ENCODE data around the gene AGPS.
"Not testable (repeated sequence)": the region's sequence is repeated elsewhere in the genome, so short reads cannot be mapped to it uniquely, and the experiment has no call there.

The AGPS gene

DNA sequence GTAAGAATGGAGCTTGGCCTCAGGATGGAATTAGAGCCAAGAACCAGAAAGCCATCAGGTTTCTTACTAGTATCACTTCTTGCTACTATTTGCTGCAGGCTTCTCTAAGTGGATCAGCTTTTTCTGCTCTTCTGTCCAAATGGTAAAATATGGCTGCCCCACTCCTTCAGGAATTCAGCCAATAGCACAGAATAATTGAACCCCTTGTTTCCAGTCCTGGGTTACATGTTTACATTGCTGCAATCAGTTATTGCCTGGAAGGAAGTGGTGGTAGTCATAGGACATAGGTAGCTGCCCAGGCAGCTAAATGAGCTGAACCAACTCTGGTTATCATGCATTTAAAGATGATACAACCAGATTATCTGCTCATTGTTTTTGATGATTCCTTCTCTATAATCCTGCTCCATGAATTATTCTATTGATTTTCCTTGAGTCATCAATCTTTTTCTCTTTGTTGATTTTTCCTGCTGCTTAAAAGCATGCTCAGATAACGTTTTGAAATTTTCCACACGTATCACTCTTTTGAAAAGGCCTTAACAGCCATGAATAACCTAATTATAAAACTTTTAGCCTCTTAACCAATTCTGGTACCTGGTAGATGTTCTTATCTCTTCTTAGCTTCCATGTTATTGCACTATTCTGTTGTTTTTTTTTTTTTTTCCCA lies 12.6 kb downstream of the AGPS start:
- no peak for DNase-seq (ENCODE audit: low read depth, low spot score)
- H3K4me3 ChIP-seq (ENCODE audit: low read length): no peak overlapping the region

DNA sequence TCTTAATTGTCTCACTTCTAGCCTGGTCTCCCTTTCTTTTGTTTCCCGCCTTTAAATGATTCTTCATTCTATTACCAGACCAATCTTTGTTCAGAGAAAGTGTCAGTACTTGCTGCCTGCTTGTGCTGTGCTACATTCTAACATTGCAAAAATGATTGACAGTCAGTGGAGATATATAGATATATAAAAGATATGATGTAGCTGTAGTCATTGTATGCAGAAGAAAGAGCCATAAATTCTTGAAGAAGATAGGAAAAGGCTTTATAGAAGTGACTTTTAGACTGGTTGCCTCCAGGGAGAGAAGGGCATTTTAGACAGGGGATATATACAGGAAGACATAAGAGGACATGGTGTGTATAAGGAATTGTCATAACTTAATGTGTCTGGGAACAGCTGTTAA lies 13.6 kb downstream of the AGPS start:
- no peak overlapping the region for H3K4me3 ChIP-seq (ENCODE audit: low read length)
- no peak for DNase-seq (ENCODE audit: low read depth, low spot score)

DNA sequence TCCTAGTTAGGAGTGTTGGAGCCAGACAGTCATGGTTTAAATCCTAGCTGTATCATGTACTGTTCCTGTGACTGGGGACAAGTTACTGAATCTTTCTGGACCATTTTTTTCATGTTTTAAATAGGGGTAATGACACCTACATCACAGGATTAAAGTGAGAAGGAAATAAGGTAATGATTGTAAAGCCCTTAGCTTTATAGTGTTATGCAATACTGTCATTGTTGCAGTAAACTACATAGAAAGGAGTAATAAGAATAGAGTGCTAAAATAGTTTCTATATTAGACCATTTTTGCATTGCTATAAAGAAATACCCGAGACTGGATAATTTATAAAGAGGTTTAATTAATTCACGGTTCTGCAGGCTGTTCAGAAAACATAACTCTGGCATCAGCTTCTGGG lies 14.5 kb downstream of the AGPS start:
- H3K4me3 ChIP-seq (ENCODE audit: low read length): no peak overlapping the region
- DNase-seq (ENCODE audit: low read depth, low spot score): no peak

DNA sequence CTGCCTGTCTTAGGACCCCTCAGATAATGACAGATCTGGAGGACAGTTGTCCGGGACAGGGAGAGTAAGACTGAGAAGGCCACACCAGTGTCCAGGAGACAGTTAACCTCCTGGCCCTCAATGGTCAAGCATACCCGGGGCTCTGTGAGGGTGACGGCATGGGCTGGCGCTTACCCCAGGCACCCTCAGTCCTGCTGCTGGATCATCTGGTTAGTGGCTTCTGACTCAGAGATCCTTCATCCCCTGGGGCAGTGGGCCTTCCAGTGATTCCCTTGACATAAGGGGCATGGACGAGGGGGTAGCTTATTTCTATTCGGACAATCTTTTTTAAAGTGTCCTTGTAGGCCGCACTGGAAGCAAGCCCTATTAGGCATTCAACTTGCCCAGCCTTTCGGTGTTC lies 18.1 kb downstream of the AGPS start:
- not testable (repeated sequence) for DNase-seq (ENCODE audit: low read depth, low spot score); H3K4me3 ChIP-seq (ENCODE audit: low read length)

DNA sequence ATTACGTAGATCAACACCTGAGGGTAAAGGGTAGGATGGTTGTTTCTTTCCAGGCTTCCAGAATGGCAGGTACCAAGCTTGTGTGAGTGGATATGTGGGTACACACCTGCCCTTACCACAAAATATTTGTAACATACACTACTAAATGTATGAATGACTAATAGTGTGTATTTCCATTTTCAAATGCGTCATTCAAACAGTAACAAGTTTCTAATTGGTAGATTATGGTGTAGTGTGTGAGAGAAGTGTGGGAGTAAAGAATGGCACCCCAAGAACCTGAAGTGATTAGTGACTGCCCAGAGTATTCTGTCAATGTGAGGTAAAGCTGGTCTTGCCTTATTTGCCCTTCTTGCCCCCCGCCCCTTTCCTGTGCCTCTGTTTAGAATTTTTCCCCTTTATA lies 21.1 kb downstream of the AGPS start:
- no peak for DNase-seq (ENCODE audit: low read depth, low spot score)

DNA sequence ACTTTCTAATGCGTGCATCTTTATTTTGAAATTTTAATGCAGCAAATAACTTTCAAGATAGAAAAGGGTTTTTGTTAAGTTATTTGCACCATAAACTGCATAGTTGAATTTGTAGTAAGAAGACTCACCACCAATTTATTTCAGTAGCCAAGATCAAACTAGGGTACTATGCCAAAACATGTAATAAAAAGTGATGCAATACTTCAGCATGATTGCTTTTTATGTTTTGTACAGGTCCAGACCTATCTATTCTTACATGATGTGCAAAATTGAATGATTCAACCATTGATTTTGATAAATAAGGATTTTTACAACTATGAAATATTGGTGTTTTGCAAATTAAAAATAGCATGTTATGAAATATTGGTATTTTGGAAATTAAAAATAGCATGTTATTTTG lies 26.7 kb downstream of the AGPS start:
- no peak overlapping the region for H3K4me3 ChIP-seq (ENCODE audit: low read length)
- no peak for DNase-seq (ENCODE audit: low read depth, low spot score)

More for the DNA sequence above, 21.1 kb downstream of the AGPS start:
- H3K4me3 ChIP-seq (ENCODE audit: low read length): no peak overlapping the region

DNA sequence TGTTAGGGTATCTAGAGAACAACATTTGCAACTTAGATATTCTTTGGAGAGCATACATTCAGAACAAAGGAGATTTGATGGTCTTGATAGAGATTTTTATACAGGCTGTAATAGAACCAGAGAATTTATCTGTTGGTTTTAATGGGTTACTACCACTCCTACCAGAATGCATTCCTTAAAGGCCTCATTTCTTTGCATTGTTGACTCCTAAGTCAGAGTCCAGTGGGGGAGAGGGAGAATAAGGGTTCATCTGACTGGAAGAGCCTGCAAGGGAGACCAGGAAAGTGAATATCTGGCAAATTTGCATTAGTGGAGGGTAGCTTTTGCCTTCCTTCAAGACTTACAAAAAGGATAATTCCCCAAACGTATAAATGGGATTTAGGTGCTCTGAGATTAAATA lies 29.7 kb downstream of the AGPS start:
- DNase-seq (ENCODE audit: low read depth, low spot score): no peak
- H3K4me3 ChIP-seq (ENCODE audit: low read length): no peak overlapping the region

DNA sequence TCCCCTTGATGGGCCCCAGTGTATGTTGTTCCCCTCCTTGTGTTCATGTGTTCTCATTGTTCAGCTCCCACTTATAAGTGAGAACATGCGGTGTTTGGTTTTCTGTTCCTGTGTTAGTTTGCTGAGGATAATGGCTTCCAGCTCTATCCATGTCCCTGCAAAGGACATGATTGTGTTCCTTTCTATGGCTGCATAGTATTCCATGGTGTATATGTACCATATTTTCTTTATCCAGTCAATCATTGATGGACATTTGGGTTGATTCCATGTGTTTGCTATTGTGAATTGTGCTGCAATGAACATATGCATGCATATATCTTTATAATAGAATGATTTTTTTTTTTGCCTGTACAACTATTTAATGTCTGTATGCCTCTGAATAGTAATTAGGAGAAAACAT lies 31.5 kb downstream of the AGPS start:
- not testable (repeated sequence) for H3K4me3 ChIP-seq (ENCODE audit: low read length); DNase-seq (ENCODE audit: low read depth, low spot score)

DNA sequence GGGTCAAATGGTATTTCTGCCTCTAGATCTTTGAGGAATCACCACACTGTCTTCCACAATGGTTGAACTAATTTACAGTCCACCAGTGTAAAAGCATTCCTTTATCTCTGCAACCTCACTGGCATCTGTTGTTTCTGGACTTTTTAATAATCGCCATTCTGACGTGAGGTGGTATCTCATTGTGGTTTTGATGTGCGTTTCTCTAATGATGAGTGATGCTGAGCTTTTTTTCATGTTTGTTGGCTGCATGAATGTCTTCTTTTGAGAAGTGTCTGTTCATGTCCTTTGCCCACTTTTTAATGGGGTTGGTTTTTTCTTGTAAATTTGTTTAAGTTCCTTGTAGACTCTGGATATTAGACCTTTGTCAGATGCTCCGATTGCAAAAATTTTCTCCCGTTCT lies 32.0 kb downstream of the AGPS start:
- not testable (repeated sequence) for DNase-seq (ENCODE audit: low read depth, low spot score); H3K4me3 ChIP-seq (ENCODE audit: low read length)

DNA sequence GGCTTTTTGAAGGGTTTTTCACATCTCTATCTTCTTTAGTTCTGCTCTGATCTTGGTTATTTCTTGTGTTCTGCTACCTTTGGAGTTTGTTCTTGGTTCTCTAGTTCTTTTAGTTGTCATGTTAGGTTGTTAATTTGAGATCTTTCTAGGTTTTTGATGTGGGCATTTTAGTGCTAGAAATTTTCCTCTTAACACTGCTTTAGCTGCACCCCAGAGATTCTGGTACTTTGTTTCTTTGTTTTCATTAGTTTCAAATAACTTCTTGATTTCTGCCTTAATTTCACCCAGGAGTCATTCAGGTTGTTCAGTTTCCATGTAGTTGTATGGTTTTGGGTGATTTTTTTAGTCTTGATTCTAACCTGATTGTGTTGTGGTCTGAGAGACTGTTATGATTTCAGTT lies 34.7 kb downstream of the AGPS start:
- DNase-seq (ENCODE audit: low read depth, low spot score): no peak
- no peak overlapping the region for H3K4me3 ChIP-seq (ENCODE audit: low read length)

DNA sequence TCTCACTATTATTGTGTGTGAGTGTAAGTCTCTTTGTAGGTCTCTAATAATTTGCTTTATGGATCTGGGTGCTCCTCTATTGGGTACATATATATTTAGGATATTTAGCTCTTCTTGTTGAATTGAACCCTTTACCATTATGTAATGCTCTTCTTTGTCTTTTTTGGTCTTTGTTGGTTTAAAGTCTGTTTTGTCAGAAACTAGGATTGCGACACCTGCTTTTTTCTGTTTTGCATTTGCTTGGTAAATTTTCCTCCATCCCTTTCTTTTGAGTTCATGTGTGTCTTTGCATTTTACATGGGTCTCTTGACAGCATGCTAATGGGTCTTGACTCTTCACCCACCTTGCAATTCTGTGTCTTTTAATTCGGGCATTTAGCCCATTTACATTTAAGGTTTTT lies 35.4 kb downstream of the AGPS start:
- not testable (repeated sequence) for DNase-seq (ENCODE audit: low read depth, low spot score); H3K4me3 ChIP-seq (ENCODE audit: low read length)

DNA sequence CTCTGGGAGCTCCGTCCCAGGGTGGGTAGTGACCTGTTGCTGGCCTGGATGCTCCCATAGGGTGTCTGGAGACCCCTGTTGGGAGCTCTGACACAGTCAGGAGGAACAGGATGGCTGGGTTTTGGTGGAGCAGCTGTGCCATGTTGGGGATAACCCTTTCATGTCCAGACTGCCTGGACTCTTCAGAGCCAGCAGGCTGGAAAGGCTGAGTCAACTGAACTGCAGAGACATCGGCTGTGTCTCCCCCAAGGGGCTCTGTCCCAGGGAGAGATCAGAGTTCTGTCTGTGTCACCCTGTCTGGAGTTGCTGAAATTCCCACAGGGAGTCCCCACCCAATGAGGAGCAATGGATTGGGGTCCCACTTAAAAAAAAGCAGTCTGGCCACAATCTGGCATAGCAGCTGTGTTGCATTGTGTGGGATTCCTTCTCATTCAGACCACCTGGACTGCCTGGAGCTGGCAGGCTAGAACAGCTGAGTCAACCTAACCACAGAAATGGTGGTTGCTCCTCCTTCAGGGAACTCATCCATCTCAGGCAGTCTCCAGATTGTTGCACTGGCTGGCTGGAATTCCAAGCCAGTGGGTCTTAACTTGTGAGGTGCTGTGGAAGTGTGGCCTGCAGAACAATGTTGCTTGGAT lies 37.2 kb downstream of the AGPS start:
- DNase-seq (ENCODE audit: low read depth, low spot score): no peak
- no peak overlapping the region for H3K4me3 ChIP-seq (ENCODE audit: low read length)

DNA sequence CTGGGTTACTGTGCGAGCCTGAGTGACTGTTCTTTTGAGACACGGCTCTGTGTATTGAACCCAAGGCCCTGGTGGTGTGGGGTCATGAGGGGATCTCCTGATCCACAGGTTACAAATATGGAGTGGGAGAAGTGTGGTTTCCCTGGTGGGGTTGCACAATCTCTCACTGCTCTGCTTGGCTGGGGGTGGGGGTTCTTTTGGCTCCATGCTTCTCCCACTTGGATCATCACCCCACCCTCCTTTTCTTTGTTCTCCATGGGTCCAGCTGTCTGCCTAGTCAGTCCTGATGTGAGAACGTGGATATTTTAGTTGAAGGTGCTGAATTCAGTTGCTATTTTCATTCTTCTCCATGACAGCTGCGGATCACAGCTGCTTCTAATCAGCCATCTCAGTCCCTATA lies 37.8 kb downstream of the AGPS start:
- DNase-seq (ENCODE audit: low read depth, low spot score): no peak
- H3K4me3 ChIP-seq (ENCODE audit: low read length): no peak overlapping the region

DNA sequence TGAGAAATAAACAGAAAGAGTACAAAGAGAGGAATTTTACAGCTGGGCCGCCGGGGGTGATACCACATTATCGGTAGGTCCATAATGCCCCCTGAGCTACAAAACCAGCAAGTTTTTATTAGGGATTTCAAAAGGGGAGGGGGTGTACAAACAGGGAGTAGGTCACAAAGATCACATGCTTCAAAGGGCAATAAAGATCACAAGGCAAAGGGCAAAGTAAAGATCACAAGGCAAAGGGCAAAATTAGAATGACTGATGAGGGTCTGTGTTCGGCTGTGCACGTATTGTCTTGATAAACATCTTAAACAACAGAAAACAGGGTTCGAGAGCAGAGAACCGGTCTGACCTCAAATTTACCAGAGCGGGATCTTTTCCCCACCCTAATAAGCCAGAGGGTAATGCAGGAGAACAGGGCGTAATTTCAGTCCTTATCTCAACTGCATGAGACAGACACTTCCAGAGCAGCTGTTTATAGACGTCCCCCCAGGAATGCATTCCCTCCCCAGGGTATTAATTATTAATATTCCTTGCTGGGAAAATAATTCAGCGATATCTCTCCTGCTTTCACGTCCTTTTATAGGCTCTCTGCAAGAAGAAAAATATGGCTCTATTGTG lies 38.6 kb downstream of the AGPS start:
- not testable (repeated sequence) for DNase-seq (ENCODE audit: low read depth, low spot score); H3K4me3 ChIP-seq (ENCODE audit: low read length)

DNA sequence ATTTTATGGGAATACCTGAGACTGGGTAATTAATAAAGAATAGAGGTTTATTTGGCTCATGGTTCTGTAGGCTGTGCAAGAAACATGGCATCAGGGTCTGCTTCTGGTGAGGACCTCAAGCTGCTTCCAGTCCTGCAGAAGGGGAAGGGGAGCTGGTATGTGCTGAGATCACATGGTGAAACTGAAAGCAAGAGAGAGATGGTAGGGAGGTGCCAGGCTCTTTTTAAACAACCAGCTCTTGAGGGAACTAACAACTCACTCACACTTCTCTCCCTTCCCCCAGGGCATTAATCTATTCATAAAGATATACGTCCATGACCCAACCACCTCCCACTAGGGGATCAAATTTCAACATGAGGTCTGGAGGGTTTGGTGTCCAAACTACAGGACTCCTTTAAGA lies 40.1 kb downstream of the AGPS start:
- no peak for DNase-seq (ENCODE audit: low read depth, low spot score)
- H3K4me3 ChIP-seq (ENCODE audit: low read length): no peak overlapping the region

DNA sequence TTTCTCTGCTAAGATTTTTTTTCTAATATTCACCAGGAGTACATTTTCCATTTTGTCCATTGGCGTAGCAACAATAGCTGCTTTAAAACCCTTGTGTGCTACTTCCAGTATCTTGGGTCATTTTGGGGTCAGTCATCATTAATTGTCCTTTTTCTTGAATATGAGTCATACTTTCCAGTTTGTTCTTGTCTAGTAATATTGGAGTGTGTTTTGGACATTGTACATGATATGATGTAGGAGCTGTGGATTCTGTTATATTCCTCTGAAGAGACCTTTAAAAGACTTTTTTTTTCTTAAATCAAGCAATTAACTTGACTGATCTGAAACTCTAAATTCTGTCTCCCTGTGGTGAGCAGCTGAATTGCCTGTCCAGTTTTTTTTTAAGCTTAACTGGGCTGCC lies 40.8 kb downstream of the AGPS start:
- no peak overlapping the region for H3K4me3 ChIP-seq (ENCODE audit: low read length)
- no peak for DNase-seq (ENCODE audit: low read depth, low spot score)

DNA sequence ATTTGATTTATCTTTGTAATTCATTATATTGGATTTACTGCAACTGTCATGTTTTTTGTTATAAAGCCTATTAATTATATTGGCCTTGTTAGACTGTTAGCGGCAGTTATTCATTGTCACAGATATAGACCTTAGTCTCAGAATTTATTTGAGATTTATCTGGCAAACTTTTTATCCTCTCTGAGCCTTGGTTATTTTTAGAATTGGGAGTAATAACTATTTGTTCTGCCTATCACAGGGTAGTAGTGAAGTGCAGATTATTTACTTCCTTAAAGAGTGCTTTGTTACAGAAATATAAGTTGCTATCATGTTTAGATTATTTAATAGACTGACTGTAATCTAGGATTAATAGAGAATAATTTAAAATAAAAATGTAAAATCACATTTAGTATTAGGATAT lies 41.9 kb downstream of the AGPS start:
- no peak overlapping the region for H3K4me3 ChIP-seq (ENCODE audit: low read length)
- no peak for DNase-seq (ENCODE audit: low read depth, low spot score)

DNA sequence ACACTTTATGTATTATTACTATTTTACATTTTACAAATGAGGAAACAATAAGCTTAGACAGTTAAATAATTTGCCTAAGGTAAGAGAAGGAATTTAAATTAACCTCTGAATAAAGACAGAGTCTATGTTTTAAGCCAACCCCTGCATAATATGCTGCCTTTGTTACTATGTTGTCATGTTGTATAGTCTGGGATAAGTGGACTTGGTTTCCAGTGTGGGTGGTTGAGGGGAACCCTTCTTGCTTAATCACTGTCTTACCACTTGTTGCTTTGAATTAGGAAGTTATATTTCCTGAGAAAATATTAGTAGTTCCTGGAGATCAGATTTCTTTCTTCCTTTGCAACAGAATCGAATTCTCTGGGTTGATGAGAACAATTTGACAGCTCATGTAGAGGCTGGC lies 52.6 kb downstream of the AGPS start:
- no peak overlapping the region for H3K4me3 ChIP-seq (ENCODE audit: low read length)
- no peak for DNase-seq (ENCODE audit: low read depth, low spot score)

DNA sequence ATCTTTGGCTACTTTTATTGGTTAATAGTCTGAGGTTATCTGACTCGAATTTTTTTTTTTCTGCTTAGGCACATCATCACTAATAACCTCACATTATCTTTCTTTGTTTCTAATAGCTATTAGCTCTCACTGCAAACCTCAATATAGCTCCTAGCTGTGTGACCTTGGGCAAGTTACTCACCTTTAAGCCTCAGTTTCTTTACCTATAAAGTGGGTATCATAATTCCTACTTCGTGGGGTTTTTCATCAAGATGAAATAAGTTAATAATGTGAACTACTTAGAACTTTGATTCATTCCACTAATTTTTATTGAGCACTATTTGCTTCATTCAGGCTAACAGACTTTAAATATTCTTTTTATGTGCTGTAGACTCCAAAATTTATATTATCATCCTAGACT lies 55.5 kb downstream of the AGPS start:
- DNase-seq (ENCODE audit: low read depth, low spot score): no peak
- H3K4me3 ChIP-seq (ENCODE audit: low read length): no peak overlapping the region

DNA sequence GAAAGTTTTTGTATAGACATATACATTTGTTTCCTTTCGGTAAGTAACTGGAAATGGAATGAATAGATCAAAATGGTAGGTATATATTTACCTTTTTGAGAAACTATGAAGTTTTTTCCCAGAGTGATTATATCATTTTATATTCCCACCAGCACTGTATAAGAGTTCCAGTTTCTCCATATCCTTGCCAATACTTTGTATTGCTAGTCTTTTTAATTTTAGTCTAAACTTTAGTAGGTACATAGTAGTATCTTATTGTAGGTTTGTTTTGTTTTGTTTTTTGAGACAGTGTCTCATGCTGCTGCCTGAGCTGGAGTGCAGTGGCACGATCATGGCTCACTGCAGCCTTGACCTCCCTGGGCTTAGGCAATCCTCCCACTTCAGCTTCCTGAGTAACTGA lies 56.6 kb downstream of the AGPS start:
- no peak for DNase-seq (ENCODE audit: low read depth, low spot score)
- H3K4me3 ChIP-seq (ENCODE audit: low read length): no peak overlapping the region

DNA sequence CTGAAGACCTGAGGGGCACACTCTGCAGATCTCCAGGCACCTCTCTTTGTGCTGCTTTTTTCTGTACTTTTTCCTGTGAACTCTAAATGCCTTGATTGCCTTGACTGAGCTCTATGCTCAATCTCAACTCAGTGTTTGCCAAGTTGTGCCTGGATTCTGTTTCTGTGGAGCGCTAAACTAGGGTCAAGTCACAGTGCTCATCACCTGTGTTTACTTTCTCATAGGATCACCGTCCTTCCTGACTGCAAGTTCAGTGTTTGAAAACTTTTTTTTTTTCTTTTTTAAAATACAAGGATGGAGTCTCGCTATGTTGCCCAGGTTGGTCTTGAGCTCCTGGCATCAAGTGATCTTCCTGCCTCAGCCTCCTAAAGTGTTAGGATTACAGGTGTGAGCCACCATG lies 62.6 kb downstream of the AGPS start:
- no peak overlapping the region for H3K4me3 ChIP-seq (ENCODE audit: low read length)
- no peak for DNase-seq (ENCODE audit: low read depth, low spot score)

All from Jurkat, Clone E6-1 (cell line).